K562 (cell line): ENCODE measurements around the gene CEP162. TPM values are rescaled to one million over a fixed set of nuclear protein-coding genes. Genes with fewer than 3 reads are reported as not detected.

Source experiments
- CBFB ChIP-seq: sonication (generic); formaldehyde crosslinking; IDR thresholded peaks from 2 replicates; pipeline ENCODE4 v1.4.0; 2020; ENCODE audit warnings: mild to moderate bottlenecking, missing genetic modification reagents
- CBX2 ChIP-seq: fragments of 200-600 bp; sonication (generic); IDR thresholded peaks from one replicate; pipeline ENCODE4 v1.6.1; 2012; ENCODE audit warnings: mild to moderate bottlenecking, low read length, inconsistent platforms; ENCODE audit not compliant: insufficient read depth, poor library complexity, severe bottlenecking
- ESRRB ChIP-seq: fragments of 250-450 bp; sonication (Bioruptor Pico); IDR thresholded peaks from 2 replicates; pipeline ENCODE4 v1.5.0; 2020; ENCODE audit warnings: mild to moderate bottlenecking, moderate library complexity, borderline replicate concordance
- HMGXB4 ChIP-seq: sonication (generic); formaldehyde crosslinking; IDR thresholded peaks from 2 replicates; pipeline ENCODE4 v1.8.1; 2023; ENCODE audit warnings: mild to moderate bottlenecking, missing genetic modification reagents
- ILK ChIP-seq: fragments of 450-650 bp; IDR thresholded peaks from 2 replicates; pipeline ENCODE4 v1.6.1; 2016; ENCODE audit warnings: missing genetic modification characterization, low read depth, mild to moderate bottlenecking, missing compliant biosample characterization, moderate library complexity, borderline replicate concordance
- KAT7 ChIP-seq: sonication (generic); formaldehyde crosslinking; IDR thresholded peaks from 2 replicates; pipeline ENCODE4 v1.8.0; 2022; ENCODE audit warnings: missing genetic modification reagents, mild to moderate bottlenecking, borderline replicate concordance
- MCM7 ChIP-seq, 2 experiments: fragments of 450-650 bp; IDR thresholded peaks; 2 replicates each; pipeline ENCODE4 v1.6.1; 2016 to 2018
- MYBL2 ChIP-seq, 2 experiments: fragments of 450-650 bp in 1 of 2; sonication (generic) in 1 of 2; formaldehyde crosslinking in 1 of 2; IDR thresholded peaks; 2 replicates each; pipeline versions ENCODE4 v1.6.1 to v1.8.1; 2017 to 2022; ENCODE audit warnings: borderline replicate concordance in 1 of 2, inconsistent platforms in 1 of 2, low read depth in 1 of 2, mild to moderate bottlenecking in 1 of 2, missing genetic modification reagents in 1 of 2, moderate library complexity in 1 of 2
- NR2C2 ChIP-seq, 2 experiments: fragments of 200-800 bp in 1 of 2; sonication (Bioruptor generic) in 1 of 2; sonication (generic) in 1 of 2; formaldehyde crosslinking in 1 of 2; IDR thresholded peaks; 2 replicates each; pipeline versions ENCODE4 v1.6.1 to v1.8.0; 2016 to 2022; ENCODE audit warnings: mild to moderate bottlenecking in 1 of 2, missing compliant biosample characterization in 1 of 2, missing genetic modification characterization in 1 of 2, missing genetic modification reagents in 1 of 2
- RCOR1 ChIP-seq, 2 experiments: IDR thresholded peaks; 2 replicates each; pipeline ENCODE4 v1.6.1; 2012; ENCODE audit warnings: low read depth in 2 of 2, low read length in 2 of 2, borderline replicate concordance in 1 of 2, improper control_type of control experiment in 1 of 2
- RFX1 ChIP-seq: fragments of 450-650 bp; IDR thresholded peaks from 2 replicates; pipeline ENCODE4 v1.6.1; 2016; ENCODE audit warnings: mild to moderate bottlenecking, moderate library complexity
- RFX7 ChIP-seq: fragments of 250-450 bp; sonication (Bioruptor Pico); IDR thresholded peaks from 2 replicates; pipeline ENCODE4 v1.5.1; 2021; ENCODE audit warnings: mild to moderate bottlenecking
- SRSF1 ChIP-seq: fragments of 200-400 bp; formaldehyde crosslinking; IDR thresholded peaks from 2 replicates; pipeline ENCODE4 v1.6.1; 2017; ENCODE audit warnings: mild to moderate bottlenecking, low read depth, low read length, moderate library complexity
- STAG1 ChIP-seq: sonication (generic); formaldehyde crosslinking; IDR thresholded peaks from 2 replicates; pipeline ENCODE4 v1.5.0; 2020; ENCODE audit warnings: missing genetic modification reagents, borderline replicate concordance
- TAF1 ChIP-seq: IDR thresholded peaks from 2 replicates; pipeline ENCODE4 v1.6.1; 2011; ENCODE audit warnings: mild to moderate bottlenecking, low read length, moderate library complexity; ENCODE audit not compliant: insufficient read depth, control insufficient read depth, severe bottlenecking; ENCODE audit errors: extremely low read depth
- ZBTB7A ChIP-seq: IDR thresholded peaks from 2 replicates; pipeline ENCODE4 v1.6.1; 2011; ENCODE audit warnings: low read depth, mild to moderate bottlenecking, low read length, moderate library complexity, borderline replicate concordance; ENCODE audit not compliant: control insufficient read depth
- ZFP30 ChIP-seq: fragments of 250-450 bp; sonication (Bioruptor Pico); IDR thresholded peaks from 2 replicates; pipeline ENCODE4 v1.8.0; 2022; ENCODE audit warnings: moderate library complexity, mild to moderate bottlenecking, inconsistent platforms, borderline replicate concordance
- ZNF668 ChIP-seq: fragments of 250-450 bp; sonication (Bioruptor Pico); IDR thresholded peaks from 2 replicates; pipeline ENCODE4 v1.8.0; 2022; ENCODE audit warnings: mild to moderate bottlenecking, inconsistent platforms
- ZNF696 ChIP-seq: fragments of 250-450 bp; sonication (Bioruptor Pico); conservative IDR thresholded peaks from 2 replicates; pipeline ENCODE4 v1.4.0; 2020; ENCODE audit warnings: mild to moderate bottlenecking, moderate library complexity
- polyA plus RNA-seq, 8 experiments: library from polyadenylated mRNA; depleted of rRNA in 4 of 8; stranded (reverse) in 5 of 8; unstranded in 3 of 8; fragments of >200 nt; fragmentation: Nextera tagmentation in 2 of 8; fragmentation: Illumina TruSeq in 1 of 8; extraction: Ambion mirVana in 2 of 8; extraction: Trizol in 1 of 8; gene quantifications; 2 replicates each; pipeline versions ENCODE4 v1.2.1 to v1.2.3, GENCODE V29; 2011 to 2014; ENCODE audit warnings: inconsistent platforms in 1 of 8, missing spikeins in 1 of 8
- total RNA-seq, 7 experiments: library from RNA; depleted of rRNA in 6 of 7; stranded (reverse); fragments of >200 nt in 6 of 7; fragmentation: Illumina TruSeq in 2 of 7; extraction: Trizol in 2 of 7; gene quantifications; 2 replicates each; pipeline versions ENCODE4 v1.2.1 to v1.2.3, GENCODE V29; 2011 to 2021; ENCODE audit warnings: low replicate concordance in 1 of 7
- TF ChIP-seq, protein P1 (sequence below): fragments of 450-650 bp; IDR thresholded peaks from 2 replicates; pipeline ENCODE4 v1.6.1; 2017; ENCODE audit warnings: antibody characterized with exemption, mild to moderate bottlenecking
- TF ChIP-seq, protein P2 (sequence below): fragments of 450-650 bp; formaldehyde crosslinking; IDR thresholded peaks from 2 replicates; pipeline ENCODE4 v1.4.0; 2020; ENCODE audit warnings: mild to moderate bottlenecking, moderate library complexity

CEP162 gene
- total and polyA plus RNA-seq, 9 of the 15 experiments (the other 6 are each of a cell fraction or from before 2014, with no cell fraction given) = 3.9 to 8.6 (median 6.7) TPM

DNA sequence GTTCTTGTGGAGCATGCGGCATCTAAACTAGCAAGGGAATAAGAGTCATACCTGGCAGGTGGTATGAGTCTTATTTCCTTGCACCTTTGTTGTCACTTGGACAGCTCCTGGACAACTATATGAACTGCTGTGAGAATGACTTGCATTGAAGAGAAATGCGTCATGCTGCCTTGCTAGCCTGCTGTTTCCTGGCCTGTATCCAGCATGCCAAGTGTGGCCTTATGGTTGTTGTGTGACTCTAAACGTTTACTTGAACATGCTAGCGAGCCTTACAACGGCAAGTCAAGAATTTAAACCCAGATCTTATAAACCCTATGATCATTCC is 90.4 kb downstream of the CEP162 start (continued):
- TF ChIP-seq MYBL2 (IDR thresholded peaks at IDR 0.05; ENCODE audit: low read depth) (no peak), MYBL2 (CRISPR knock-in tag; IDR thresholded peaks at IDR 0.05; ENCODE audit: borderline replicate concordance) (no peak), NR2C2 (CRISPR knock-in tag; IDR thresholded peaks at IDR 0.05) (no peak), NR2C2 (tag; IDR thresholded peaks at IDR 0.05) (no peak), SRSF1 (no peak), RFX7 (CRISPR knock-in tag) (no peak), ZNF668 (CRISPR knock-in tag) (no peak), RCOR1 (IDR thresholded peaks at IDR 0.05; ENCODE audit: borderline replicate concordance in 1 of 2, low read depth in 2 of 2, low read length in 2 of 2) (no peak), HMGXB4 (CRISPR knock-in tag) (no peak), MCM7 (IDR thresholded peaks at IDR 0.05) (no peak), ILK (tag) (no peak), ESRRB (no peak), CBX2 (no peak), RFX1 (no peak), ZBTB7A (no peak), TAF1 (peak; percentile 21), STAG1 (CRISPR knock-in tag) (no peak), CBFB (no peak), ZNF696 (CRISPR knock-in tag) (no peak), KAT7 (CRISPR knock-in tag) (no peak), ZFP30 (CRISPR knock-in tag) (no peak)
- TF ChIP-seq, protein P1, sequence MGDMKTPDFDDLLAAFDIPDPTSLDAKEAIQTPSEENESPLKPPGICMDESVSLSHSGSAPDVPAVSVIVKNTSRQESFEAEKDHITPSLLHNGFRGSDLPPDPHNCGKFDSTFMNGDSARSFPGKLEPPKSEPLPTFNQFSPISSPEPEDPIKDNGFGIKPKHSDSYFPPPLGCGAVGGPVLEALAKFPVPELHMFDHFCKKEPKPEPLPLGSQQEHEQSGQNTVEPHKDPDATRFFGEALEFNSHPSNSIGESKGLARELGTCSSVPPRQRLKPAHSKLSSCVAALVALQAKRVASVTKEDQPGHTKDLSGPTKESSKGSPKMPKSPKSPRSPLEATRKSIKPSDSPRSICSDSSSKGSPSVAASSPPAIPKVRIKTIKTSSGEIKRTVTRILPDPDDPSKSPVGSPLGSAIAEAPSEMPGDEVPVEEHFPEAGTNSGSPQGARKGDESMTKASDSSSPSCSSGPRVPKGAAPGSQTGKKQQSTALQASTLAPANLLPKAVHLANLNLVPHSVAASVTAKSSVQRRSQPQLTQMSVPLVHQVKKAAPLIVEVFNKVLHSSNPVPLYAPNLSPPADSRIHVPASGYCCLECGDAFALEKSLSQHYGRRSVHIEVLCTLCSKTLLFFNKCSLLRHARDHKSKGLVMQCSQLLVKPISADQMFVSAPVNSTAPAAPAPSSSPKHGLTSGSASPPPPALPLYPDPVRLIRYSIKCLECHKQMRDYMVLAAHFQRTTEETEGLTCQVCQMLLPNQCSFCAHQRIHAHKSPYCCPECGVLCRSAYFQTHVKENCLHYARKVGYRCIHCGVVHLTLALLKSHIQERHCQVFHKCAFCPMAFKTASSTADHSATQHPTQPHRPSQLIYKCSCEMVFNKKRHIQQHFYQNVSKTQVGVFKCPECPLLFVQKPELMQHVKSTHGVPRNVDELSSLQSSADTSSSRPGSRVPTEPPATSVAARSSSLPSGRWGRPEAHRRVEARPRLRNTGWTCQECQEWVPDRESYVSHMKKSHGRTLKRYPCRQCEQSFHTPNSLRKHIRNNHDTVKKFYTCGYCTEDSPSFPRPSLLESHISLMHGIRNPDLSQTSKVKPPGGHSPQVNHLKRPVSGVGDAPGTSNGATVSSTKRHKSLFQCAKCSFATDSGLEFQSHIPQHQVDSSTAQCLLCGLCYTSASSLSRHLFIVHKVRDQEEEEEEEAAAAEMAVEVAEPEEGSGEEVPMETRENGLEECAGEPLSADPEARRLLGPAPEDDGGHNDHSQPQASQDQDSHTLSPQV = peak; percentile 71; the same call in 1 of the 2 replicates
- TF ChIP-seq, protein P2, sequence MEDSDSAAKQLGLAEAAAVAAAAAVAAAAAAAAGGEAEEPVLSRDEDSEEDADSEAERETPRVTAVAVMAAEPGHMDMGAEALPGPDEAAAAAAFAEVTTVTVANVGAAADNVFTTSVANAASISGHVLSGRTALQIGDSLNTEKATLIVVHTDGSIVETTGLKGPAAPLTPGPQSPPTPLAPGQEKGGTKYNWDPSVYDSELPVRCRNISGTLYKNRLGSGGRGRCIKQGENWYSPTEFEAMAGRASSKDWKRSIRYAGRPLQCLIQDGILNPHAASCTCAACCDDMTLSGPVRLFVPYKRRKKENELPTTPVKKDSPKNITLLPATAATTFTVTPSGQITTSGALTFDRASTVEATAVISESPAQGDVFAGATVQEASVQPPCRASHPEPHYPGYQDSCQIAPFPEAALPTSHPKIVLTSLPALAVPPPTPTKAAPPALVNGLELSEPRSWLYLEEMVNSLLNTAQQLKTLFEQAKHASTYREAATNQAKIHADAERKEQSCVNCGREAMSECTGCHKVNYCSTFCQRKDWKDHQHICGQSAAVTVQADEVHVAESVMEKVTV (CRISPR knock-in tag) = no peak
